GM12801 (cell line): Measurements from ENCODE around the gene PRR20G.

ENCODE experiments used
- CTCF ChIP-seq: IDR thresholded peaks from one replicate; pipeline ENCODE4 v1.5.1; 2011; ENCODE audit warnings: control low read depth; ENCODE audit not compliant: insufficient read length; ENCODE audit errors: extremely low read depth

PRR20G gene

GRCh38 chr3:127307916-127308315 is 20.1 kb upstream of the PRR20G start:
- TF ChIP-seq CTCF, result no peak

GRCh38 chr3:127307112-127307835 is 19.4 kb upstream of the PRR20G start:
- no peak for TF ChIP-seq CTCF

- no peak for TF ChIP-seq CTCF
Observed at GRCh38 chr3:127306361-127307111, 18.7 kb upstream of the PRR20G start.

- no peak for TF ChIP-seq CTCF
Observed at GRCh38 chr3:127305499-127306060, 17.7 kb upstream of the PRR20G start.

GRCh38 chr3:127304121-127304744 is 16.4 kb upstream of the PRR20G start:
- TF ChIP-seq CTCF, result no peak

- TF ChIP-seq CTCF, result no peak
Observed at GRCh38 chr3:127299276-127299675, 11.4 kb upstream of the PRR20G start.

GRCh38 chr3:127296959-127297358 is 9.1 kb upstream of the PRR20G start:
- no peak for TF ChIP-seq CTCF
